Breast epithelium (tissue), 3 donors: Measurements from ENCODE around the gene AMFR.

Experiments
- POLR2A ChIP-seq: fragments of 450-650 bp; IDR thresholded peaks from one replicate; pipeline ENCODE4 v1.6.1; 2016; ENCODE audit warnings: antibody characterized with exemption, mild to moderate bottlenecking, moderate library complexity
- TF ChIP-seq, protein P1 (sequence below), 3 donors: fragments of 450-650 bp; IDR thresholded peaks; one replicate each; pipeline ENCODE4 v1.5.1; 2016 to 2017; ENCODE audit warnings: antibody characterized with exemption in 3 of 3, mild to moderate bottlenecking in 3 of 3, moderate library complexity in 3 of 3

DNA sequence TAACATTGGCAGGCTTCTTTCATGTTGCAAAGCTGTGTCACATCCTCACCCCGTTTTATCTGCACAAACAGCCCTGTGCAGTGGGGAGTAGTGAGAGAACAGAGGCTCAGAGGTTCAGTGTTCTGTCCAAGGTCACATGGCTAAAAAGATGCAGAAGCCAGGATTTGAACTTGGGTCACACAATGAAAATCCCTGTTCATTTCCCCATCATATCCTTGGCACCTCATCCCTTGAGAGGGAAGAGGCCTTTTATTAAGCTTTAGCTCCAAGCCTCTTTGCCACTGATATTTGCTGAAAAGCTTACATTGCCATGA, 106.6 kb downstream of the AMFR start:
- TF ChIP-seq, protein P1, sequence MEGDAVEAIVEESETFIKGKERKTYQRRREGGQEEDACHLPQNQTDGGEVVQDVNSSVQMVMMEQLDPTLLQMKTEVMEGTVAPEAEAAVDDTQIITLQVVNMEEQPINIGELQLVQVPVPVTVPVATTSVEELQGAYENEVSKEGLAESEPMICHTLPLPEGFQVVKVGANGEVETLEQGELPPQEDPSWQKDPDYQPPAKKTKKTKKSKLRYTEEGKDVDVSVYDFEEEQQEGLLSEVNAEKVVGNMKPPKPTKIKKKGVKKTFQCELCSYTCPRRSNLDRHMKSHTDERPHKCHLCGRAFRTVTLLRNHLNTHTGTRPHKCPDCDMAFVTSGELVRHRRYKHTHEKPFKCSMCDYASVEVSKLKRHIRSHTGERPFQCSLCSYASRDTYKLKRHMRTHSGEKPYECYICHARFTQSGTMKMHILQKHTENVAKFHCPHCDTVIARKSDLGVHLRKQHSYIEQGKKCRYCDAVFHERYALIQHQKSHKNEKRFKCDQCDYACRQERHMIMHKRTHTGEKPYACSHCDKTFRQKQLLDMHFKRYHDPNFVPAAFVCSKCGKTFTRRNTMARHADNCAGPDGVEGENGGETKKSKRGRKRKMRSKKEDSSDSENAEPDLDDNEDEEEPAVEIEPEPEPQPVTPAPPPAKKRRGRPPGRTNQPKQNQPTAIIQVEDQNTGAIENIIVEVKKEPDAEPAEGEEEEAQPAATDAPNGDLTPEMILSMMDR (IDR thresholded peaks at IDR 0.05) = no peak
- TF ChIP-seq POLR2A = no peak
